Mesenchymal stem cell (in vitro differentiated cells and primary cell): ENCODE measurements around the gene ASIC4.

ENCODE experiments used
- DNase-seq: peaks from one replicate; pipeline ENCODE4 v3.0.0-alpha.2; 2013
- H2AFZ ChIP-seq: one replicate; pipeline ENCODE4 v1.6.1; 2013; ENCODE audit warnings: low read depth, mild to moderate bottlenecking, control low read depth, inconsistent platforms, low read length, moderate library complexity
- H2AK5ac ChIP-seq: 2 replicates; pipeline ENCODE4 v1.6.1; 2013; ENCODE audit warnings: low read length, moderate library complexity, mild to moderate bottlenecking, inconsistent platforms; ENCODE audit not compliant: severe bottlenecking
- H2BK120ac ChIP-seq: one replicate; pipeline ENCODE4 v1.6.1; 2013; ENCODE audit warnings: low read depth, mild to moderate bottlenecking, inconsistent platforms, low read length, moderate library complexity
- H2BK12ac ChIP-seq, 2 experiments: one replicate each; pipeline ENCODE4 v1.6.1; 2013; ENCODE audit warnings: inconsistent platforms in 2 of 2, low read length in 2 of 2, mild to moderate bottlenecking in 2 of 2, moderate library complexity in 2 of 2, control low read depth in 1 of 2
- H2BK15ac ChIP-seq: one replicate; pipeline ENCODE4 v1.6.1; 2013; ENCODE audit warnings: mild to moderate bottlenecking, low read depth, inconsistent platforms; ENCODE audit not compliant: poor library complexity, severe bottlenecking
- H2BK5ac ChIP-seq: 2 replicates; pipeline ENCODE4 v1.6.1; 2013; ENCODE audit warnings: low read depth, mild to moderate bottlenecking, low read length, control low read depth, inconsistent platforms; ENCODE audit not compliant: poor library complexity, severe bottlenecking
- H3K14ac ChIP-seq, 2 experiments: one replicate each; pipeline ENCODE4 v1.6.1; 2013; ENCODE audit warnings: inconsistent platforms in 2 of 2, low read length in 2 of 2, control low read depth in 1 of 2, mild to moderate bottlenecking in 1 of 2, moderate library complexity in 1 of 2
- H3K18ac ChIP-seq, 2 experiments: one replicate each; pipeline ENCODE4 v1.6.1; 2013; ENCODE audit warnings: inconsistent platforms in 2 of 2, low read length in 2 of 2, control low read depth in 1 of 2, low read depth in 1 of 2, mild to moderate bottlenecking in 1 of 2
- H3K23ac ChIP-seq, 2 experiments: one replicate each; pipeline ENCODE4 v1.6.1; 2013; ENCODE audit warnings: inconsistent platforms in 2 of 2, low read length in 2 of 2, mild to moderate bottlenecking in 2 of 2, moderate library complexity in 2 of 2, control low read depth in 1 of 2
- H3K27ac ChIP-seq: 2 replicates; pipeline ENCODE4 v1.5.1; 2013; ENCODE audit warnings: mild to moderate bottlenecking, moderate library complexity, low read length, control low read depth, inconsistent platforms; ENCODE audit not compliant: poor library complexity, severe bottlenecking
- H3K27me3 ChIP-seq, 2 experiments: 2 replicates each; pipeline versions ENCODE4 v1.6.1 to v1.7.0; 2013; ENCODE audit warnings: low read length in 2 of 2, mild to moderate bottlenecking in 2 of 2, moderate library complexity in 2 of 2, control low read depth in 1 of 2, inconsistent platforms in 1 of 2; ENCODE audit not compliant: control insufficient read depth in 1 of 2, insufficient read depth in 1 of 2
- H3K36me3 ChIP-seq, 2 experiments: 2 replicates each; pipeline versions ENCODE4 v1.6.1 to v1.7.0; 2013; ENCODE audit warnings: low read length in 2 of 2, control low read depth in 1 of 2, inconsistent platforms in 1 of 2, low read depth in 1 of 2, mild to moderate bottlenecking in 1 of 2; ENCODE audit not compliant: insufficient read depth in 2 of 2, control insufficient read depth in 1 of 2
- H3K4ac ChIP-seq, 2 experiments: one replicate each; pipeline ENCODE4 v1.6.1; 2013; ENCODE audit warnings: inconsistent platforms in 2 of 2, low read length in 2 of 2, mild to moderate bottlenecking in 2 of 2, moderate library complexity in 2 of 2, control low read depth in 1 of 2, low read depth in 1 of 2
- H3K4me1 ChIP-seq: 2 replicates; pipeline ENCODE4 v1.6.1; 2013; ENCODE audit warnings: low read depth, low read length, control low read depth; ENCODE audit not compliant: control insufficient read depth, insufficient read depth
- H3K4me2 ChIP-seq: 2 replicates; pipeline ENCODE4 v1.6.1; 2013; ENCODE audit warnings: low read length, mild to moderate bottlenecking, inconsistent platforms; ENCODE audit not compliant: poor library complexity, severe bottlenecking
- H3K4me3 ChIP-seq, 2 experiments: 2 replicates each; pipeline versions ENCODE4 v1.5.1 to v1.7.0; 2013; ENCODE audit warnings: low read length in 2 of 2, mild to moderate bottlenecking in 2 of 2, control low read depth in 1 of 2, low read depth in 1 of 2; ENCODE audit not compliant: insufficient read depth in 1 of 2
- H3K79me1 ChIP-seq: replicated peaks from 2 replicates; pipeline ENCODE4 v1.6.1; 2013; ENCODE audit warnings: mild to moderate bottlenecking, control low read depth, low read length, inconsistent platforms; ENCODE audit not compliant: poor library complexity, severe bottlenecking
- H3K9ac ChIP-seq: 2 replicates; pipeline ENCODE4 v1.7.0; 2013; ENCODE audit warnings: mild to moderate bottlenecking, low read length, moderate library complexity
- H3K9me3 ChIP-seq: 2 replicates; pipeline ENCODE4 v1.7.0; 2013; ENCODE audit warnings: mild to moderate bottlenecking, low read length; ENCODE audit not compliant: control insufficient read depth
- H4K8ac ChIP-seq: one replicate; pipeline ENCODE4 v1.6.1; 2013; ENCODE audit warnings: inconsistent platforms, mild to moderate bottlenecking, low read length, moderate library complexity
- H4K91ac ChIP-seq: one replicate; pipeline ENCODE4 v1.6.1; 2013; ENCODE audit warnings: mild to moderate bottlenecking, low read length, inconsistent platforms
- WGBS: methylation state at CpG from one replicate; pipeline ENCODE4 v1.1.7; 2013; ENCODE audit warnings: mixed read lengths; 5-methylcytosine and 5-hydroxymethylcytosine counted together

ASIC4 gene

GRCh38 chr2:219527472-219527871 lies 13.2 kb downstream of the ASIC4 start:
- 84% methylated on average over 5 of the region's 5 CpGs for WGBS

DNA sequence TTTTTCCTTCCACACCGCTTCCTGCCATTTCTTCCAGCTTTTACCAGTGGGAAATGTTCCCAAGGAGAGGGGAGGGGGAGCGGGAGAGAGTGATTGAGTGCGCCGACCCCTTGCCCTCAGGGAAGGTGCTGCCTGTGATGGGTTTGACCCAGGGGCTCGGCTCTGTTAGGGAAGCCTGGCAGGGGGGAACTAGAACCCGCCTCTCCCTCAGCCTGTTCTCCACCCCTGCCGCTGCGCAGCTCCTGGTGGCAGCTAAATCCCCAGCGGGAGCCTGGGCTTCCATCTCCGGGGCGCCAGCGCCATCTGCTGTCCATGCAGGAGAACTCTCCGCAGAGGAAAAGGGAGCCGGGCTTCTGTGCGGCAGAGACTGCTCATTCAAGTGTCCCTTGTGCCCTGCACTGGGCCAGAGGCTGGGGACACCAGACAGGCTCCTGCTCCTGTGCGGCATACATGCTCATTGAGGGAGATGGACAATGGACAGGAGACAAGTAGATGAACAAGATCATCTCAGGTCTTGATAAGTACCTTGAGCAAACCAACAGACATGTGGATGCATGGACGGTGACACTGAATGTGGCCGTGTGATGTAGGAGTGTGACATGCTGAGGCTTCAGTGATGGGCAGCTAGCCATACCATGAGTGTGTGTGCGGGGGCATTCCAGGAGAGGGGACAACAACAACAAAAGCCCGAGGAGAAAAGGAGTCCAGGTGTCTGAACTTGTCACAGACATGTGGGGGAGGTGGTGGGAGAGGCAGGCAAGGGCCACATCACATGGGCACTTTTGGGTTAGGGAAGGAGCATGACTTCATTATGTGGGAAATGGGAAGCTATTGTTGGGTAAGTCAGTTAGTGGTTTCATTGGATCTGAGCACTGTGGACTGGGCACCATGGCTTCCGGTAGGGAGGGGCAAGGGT lies 16.0 kb downstream of the ASIC4 start:
- Histone ChIP-seq H3K23ac (no peak overlapping the region), H3K4me2 (peak overlapping the region; percentile 57), H2BK5ac (no peak overlapping the region), H3K4me3 (peak overlapping the region in 1 of 2 experiments; percentile 70), H3K9ac (peak overlapping the region; percentile 61), H4K91ac (no peak overlapping the region), H3K4me1 (no peaks in the 10 kb centered on the region), H3K14ac (no peak overlapping the region), H2BK15ac (no peak overlapping the region), H3K27ac (no peak overlapping the region), H2BK120ac (no peak overlapping the region), H2AFZ (no peak overlapping the region), H3K9me3 (no peaks in the 10 kb centered on the region), H2AK5ac (no peak overlapping the region), H3K4ac (no peak overlapping the region), H4K8ac (no peak overlapping the region), H3K79me1 (no peaks in the 10 kb centered on the region), H3K36me3 (no peaks in the 10 kb centered on the region), H3K27me3 (peaks cover 52 to 64% of the 10 kb centered on the region in 2 experiments), H2BK12ac (peak overlapping the region in 1 of 2 experiments; percentile 33), H3K18ac (peak overlapping the region in 1 of 2 experiments; percentile 21)
- 14% methylated on average over 20 of the region's 21 CpGs for WGBS
- peak; percentile 82 for DNase-seq

More at GRCh38 chr2:219527472-219527871, 13.2 kb downstream of the ASIC4 start:
- Histone ChIP-seq H3K18ac (no peak overlapping the region), H3K4me2 (no peak overlapping the region), H2BK5ac (no peak overlapping the region), H3K4ac (no peak overlapping the region), H2BK120ac (no peak overlapping the region), H3K27me3 (peaks cover 46 to 65% of the 10 kb centered on the region in 2 experiments), H3K36me3 (no peaks in the 10 kb centered on the region), H2AFZ (no peak overlapping the region), H3K4me1 (peaks cover 9% of the 10 kb centered on the region), H3K9me3 (no peaks in the 10 kb centered on the region), H2AK5ac (no peak overlapping the region), H3K23ac (no peak overlapping the region), H3K9ac (no peak overlapping the region), H3K14ac (no peak overlapping the region), H2BK12ac (no peak overlapping the region), H3K79me1 (no peaks in the 10 kb centered on the region), H3K27ac (no peak overlapping the region), H2BK15ac (no peak overlapping the region), H3K4me3 (no peak overlapping the region), H4K91ac (no peak overlapping the region), H4K8ac (no peak overlapping the region)
- no peak for DNase-seq

GRCh38 chr2:219531639-219532377 lies 17.5 kb downstream of the ASIC4 start:
- Histone ChIP-seq H4K8ac (no peak overlapping the region), H3K27ac (no peak overlapping the region), H2BK5ac (no peak overlapping the region), H2BK12ac (no peak overlapping the region), H3K23ac (no peak overlapping the region), H3K18ac (no peak overlapping the region), H4K91ac (no peak overlapping the region), H2BK120ac (no peak overlapping the region), H3K9me3 (no peaks in the 10 kb centered on the region), H2BK15ac (no peak overlapping the region), H2AFZ (no peak overlapping the region), H3K4me3 (no peak overlapping the region), H3K4ac (no peak overlapping the region), H3K14ac (peak overlapping the region in 1 of 2 experiments; percentile 38), H2AK5ac (no peak overlapping the region), H3K79me1 (no peaks in the 10 kb centered on the region), H3K9ac (no peak overlapping the region), H3K4me1 (peaks cover 3% of the 10 kb centered on the region), H3K4me2 (no peak overlapping the region), H3K27me3 (peaks cover 45 to 53% of the 10 kb centered on the region in 2 experiments), H3K36me3 (no peaks in the 10 kb centered on the region)
- 80% methylated on average over 20 of the region's 20 CpGs for WGBS
- DNase-seq, result no peak

- Histone ChIP-seq H3K14ac (peak overlapping the region in 1 of 2 experiments; percentile 38), H3K4me3 (no peak overlapping the region), H3K79me1 (no peaks in the 10 kb centered on the region), H3K23ac (no peak overlapping the region), H3K36me3 (peaks cover 0 to under 1% of the 10 kb centered on the region in 2 experiments), H4K91ac (no peak overlapping the region), H3K27me3 (peaks cover 39 to 48% of the 10 kb centered on the region in 2 experiments), H2BK15ac (no peak overlapping the region), H2BK120ac (no peak overlapping the region), H3K9me3 (no peaks in the 10 kb centered on the region), H4K8ac (no peak overlapping the region), H2BK12ac (no peak overlapping the region), H3K9ac (no peak overlapping the region), H2BK5ac (no peak overlapping the region), H3K4ac (no peak overlapping the region), H2AK5ac (no peak overlapping the region), H3K18ac (no peak overlapping the region), H3K4me2 (no peak overlapping the region), H3K4me1 (peaks cover 8% of the 10 kb centered on the region), H3K27ac (no peak overlapping the region), H2AFZ (no peak overlapping the region)
- WGBS, result 84% methylated on average over 8 of the region's 8 CpGs
- DNase-seq, result no peak
Observed at GRCh38 chr2:219532378-219532649, 18.0 kb downstream of the ASIC4 start.
